GM12891 (cell line): ENCODE measurements around the gene DAP3.

Experiments used
- POLR2A ChIP-seq: IDR thresholded peaks from 2 replicates; pipeline ENCODE4 v1.6.1; 2011; ENCODE audit warnings: low read depth, low read length, control low read depth
- POLR2AphosphoS5 ChIP-seq: IDR thresholded peaks from 2 replicates; pipeline ENCODE4 v1.6.1; 2011; ENCODE audit warnings: low read depth, low read length, control low read depth
- SPI1 ChIP-seq: IDR thresholded peaks from 2 replicates; pipeline ENCODE4 v1.6.1; 2011; ENCODE audit warnings: low read depth, low read length, control low read depth
- TAF1 ChIP-seq: IDR thresholded peaks from 2 replicates; pipeline ENCODE4 v1.6.1; 2011; ENCODE audit warnings: low read depth, low read length, control low read depth

- TF ChIP-seq POLR2AphosphoS5, result no peak
- TF ChIP-seq TAF1, result no peak
- TF ChIP-seq POLR2A, result no peak
- no peak for TF ChIP-seq SPI1
Measured at GRCh38 chr1:155696524-155696923, 7.6 kb downstream of the DAP3 start.
